Iris pigment epithelial cell (primary cell): ENCODE data around the gene FOXI2.

Experiments
- DNase-seq: peaks from one replicate; pipeline ENCODE4 v3.0.0-alpha.2; 2011; ENCODE audit warnings: low read depth

FOXI2 gene

DNA sequence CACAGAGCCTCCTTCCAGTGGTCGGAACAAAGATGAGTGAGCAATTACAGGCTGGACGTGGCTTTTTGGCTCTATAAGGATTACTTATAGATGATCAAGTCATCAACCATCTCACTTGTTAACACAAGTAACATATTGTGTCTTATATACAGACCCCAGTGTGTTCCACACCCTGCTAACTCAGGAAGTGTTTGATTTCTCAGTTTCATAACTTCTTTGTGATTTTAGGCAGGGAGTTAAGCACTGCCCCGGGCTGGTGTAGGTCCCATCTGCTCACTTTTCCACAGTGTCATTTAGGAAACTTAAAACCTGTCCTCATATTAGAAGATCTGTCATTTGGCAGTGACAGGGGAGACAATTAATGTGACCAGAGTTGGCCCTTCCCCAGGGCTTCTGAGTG, 6.2 kb downstream of the FOXI2 start:
- no peak for DNase-seq

DNA sequence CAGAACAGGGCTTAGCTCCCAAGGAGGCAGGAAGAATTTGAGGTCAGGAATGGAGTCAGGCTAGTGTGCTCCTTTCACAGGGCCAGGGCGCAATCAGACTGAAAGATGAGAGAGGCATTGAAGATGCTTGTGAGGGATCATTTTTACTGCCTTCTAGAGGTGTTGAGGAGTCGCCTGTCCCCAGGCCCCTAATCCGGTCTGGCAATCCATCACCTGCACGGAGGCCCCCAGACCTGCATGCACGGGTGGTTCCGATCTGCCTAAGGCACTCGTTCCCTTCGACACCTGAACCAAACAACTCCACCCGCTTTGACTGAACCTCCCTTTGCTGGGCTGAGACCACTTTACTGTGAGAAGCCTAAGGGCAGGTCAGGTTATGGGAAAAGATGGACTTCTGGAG, 8.0 kb downstream of the FOXI2 start:
- no peak for DNase-seq

DNA sequence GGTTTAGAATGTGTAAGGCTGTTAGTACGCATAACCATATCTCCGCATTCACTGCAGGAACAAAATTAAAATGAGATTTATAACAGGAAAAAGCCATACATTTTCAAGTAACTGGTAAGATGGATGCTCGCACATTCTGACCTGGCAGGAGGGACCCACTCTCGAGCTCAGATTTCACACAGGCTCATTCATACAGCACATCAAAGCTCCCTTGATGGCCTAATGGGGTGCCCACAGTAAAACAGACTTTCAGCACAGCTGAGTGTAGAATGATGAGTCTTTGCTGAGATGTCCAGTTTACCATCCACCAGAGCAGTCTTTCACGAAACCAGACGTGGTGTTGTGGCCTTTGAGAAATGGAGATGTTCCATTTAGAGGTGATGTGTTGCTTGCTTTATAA, 8.9 kb downstream of the FOXI2 start:
- DNase-seq: no peak

DNA sequence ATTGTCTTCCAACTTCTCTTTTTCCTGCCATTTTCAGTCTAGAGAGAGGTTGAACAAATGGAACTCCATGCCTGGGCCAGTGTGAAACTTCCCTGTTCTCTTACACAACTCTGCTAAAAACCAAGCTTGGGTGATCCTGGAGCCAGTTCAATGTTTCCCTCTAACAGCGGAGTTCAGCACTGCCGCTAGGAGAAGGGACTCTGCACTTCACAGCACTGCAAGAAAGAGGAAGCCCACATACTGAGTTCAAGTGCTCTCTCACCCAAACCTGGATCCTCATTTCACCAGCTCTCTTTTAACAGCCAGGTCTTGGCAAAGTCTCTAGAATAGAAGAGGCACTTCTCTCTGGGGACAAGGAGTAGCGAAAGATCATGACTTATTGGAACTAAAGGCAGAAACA, 18.8 kb downstream of the FOXI2 start:
- DNase-seq: no peak

DNA sequence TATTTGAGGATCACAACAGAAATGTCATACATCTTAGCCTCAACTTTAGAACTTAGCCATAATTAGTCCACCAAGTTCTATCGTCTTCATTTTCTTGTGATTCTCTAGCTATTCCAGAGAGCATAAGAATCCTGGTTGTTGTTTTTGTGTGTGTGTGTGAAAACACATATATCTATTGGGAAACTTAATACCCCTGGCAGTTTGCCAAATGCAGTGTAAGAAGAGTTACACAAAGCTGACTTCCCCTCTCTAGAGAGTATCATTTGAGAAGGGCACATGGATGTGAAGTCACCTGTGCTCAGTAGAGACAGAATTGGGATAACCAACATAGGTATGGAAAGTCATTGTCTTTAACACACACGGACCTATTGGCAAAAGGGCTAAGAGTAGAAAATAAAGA, 19.3 kb downstream of the FOXI2 start:
- no peak for DNase-seq

DNA sequence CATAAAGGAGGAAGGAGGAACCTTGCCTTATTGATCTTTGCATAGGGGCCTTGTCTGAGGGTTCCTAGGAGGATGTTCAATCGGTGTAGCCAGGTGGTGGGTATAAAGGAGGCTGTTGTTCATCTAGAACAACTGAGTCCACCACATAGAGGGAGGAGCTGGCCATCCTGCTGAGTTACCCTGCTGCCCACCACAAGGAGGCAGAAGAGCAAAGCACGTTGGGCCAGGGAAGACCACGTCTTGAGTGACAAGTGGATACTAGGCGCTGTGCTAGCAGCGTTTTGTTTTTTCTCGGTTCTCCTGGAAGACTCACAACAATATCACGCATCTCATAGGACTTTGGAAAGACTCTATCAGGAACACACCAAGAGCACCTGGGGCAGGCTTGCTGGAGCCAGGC, 20.0 kb downstream of the FOXI2 start:
- no peak for DNase-seq

DNA sequence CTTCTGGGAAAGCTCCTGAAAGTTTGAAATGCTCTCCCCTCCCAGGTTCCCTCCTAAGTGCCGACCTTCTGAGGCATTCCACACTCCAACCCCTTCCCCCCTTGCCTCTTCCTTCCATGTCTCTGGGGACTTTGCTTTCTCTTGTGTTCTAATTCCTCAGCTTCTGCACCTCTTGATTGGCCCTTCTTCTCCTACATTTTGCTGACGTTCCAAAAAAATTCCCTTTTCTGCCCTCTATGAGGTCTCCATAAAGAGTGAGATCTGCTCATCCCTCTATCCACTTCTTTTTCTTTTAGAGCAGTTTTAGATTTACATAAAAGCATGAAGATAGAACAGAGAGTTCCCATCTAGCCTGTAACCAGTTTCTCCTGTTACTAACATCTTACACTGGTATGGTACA, 22.3 kb downstream of the FOXI2 start:
- DNase-seq: no peak

DNA sequence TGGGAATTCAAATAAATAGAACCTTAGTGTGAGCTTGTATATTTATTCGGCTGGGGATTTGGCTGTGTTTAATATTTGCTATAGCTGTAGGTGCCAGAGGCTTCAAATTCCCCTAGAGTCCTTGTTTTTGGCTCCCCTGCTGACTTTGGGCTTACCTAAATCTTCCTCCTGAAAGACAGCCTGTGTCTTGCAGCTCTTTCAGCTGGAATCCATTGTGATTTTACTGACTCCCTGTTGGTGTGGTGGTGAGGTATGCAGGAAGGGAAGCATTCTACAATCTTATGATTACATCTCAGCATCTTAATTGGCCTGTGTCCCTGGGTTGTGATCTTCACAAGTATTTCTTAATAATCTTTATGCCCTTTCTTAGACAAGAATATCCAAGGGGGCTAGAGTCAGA, 25.9 kb downstream of the FOXI2 start:
- no peak for DNase-seq

DNA sequence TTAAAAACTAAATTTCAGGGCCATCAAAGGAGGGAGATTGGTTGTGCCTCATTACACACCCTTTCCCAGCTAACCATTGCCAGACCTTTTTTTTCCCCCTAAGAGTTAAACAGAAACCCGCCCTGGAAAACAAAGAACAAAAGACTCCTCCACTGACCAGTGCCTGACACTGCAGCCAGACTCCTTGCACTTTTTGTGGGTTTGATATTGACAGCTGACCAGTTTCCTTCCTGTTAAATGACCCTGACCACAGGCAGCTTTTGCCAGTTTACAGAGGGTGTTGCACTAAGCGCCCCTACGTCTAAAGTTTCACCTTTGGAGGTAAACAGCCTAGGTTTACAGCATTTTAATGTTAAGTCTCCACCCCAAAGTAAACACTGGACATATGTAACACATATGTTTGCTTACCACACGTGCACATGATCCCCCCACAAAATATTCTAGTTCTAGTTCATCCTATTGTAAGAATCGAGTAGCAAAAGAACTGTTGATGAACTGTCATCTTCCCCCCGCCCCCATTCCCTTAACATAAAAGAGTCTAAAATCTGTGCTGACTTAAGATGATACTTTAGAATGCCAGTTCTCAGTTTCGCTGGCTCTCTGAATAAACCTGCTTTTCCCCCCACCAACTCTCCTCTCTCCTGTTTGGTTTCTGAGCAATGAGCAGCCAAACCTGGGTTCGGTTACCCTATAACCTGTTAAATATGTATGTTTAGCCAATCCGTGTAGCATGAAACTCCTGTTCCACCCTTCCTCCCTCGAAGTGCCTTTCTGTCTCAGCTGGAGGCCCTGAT, 38.0 kb downstream of the FOXI2 start:
- DNase-seq: no peak

DNA sequence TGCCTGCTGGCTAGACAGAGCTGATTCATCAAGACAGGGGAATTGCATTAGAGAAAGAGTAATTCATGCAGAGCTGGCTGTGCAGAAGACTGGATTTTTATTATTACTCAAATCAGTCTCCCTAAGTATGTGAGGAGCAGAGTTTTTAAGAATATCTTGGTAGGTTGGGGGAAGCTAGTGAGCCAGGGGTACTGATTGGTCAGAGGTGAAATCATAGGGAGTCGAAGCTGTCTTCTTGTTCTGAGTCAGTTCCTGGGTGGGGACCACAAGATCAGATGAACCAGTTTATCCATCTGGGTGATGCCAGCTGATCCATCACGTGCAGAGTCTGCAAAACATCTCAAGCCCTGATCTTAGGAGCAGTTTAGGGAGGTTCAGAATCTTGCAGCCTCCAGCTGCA, 39.8 kb downstream of the FOXI2 start:
- DNase-seq: no peak

DNA sequence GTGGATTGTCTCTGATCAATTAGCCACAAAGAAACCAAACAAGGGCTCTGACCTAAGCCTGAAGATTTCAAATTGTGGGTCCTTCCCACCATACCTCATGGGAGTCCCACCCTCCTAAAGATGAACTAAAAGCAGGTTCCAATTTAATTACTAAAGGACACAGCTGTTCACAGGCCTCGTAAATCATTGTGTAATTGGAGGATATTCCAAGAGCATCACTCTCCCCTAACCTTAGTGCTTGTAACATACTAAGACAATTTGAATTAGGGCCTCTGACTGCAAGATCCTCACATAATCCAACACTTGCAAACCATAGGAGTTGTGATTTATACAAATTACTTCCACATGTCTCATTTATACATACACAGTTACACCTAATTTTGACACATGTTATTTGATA, 44.4 kb downstream of the FOXI2 start:
- DNase-seq: no peak

DNA sequence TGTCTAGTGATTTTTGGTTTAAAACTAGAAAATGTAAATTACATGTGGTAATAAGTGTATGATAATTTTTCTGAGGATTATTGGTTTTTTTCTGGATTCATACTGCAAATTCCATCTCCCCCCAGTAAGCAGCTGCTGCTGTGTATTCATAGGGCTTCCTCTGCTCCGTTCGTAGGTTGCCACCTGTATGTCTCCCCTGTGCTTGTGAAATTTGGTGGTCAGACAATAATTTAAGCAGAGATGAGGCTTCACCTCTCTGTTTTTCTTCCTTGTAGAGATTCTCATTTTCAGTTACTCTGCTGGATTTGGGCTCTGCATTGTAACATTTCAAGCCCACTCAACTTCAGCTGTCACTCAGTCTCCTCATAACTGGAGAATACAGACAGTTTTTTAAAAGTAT, 50.9 kb downstream of the FOXI2 start:
- no peak for DNase-seq

DNA sequence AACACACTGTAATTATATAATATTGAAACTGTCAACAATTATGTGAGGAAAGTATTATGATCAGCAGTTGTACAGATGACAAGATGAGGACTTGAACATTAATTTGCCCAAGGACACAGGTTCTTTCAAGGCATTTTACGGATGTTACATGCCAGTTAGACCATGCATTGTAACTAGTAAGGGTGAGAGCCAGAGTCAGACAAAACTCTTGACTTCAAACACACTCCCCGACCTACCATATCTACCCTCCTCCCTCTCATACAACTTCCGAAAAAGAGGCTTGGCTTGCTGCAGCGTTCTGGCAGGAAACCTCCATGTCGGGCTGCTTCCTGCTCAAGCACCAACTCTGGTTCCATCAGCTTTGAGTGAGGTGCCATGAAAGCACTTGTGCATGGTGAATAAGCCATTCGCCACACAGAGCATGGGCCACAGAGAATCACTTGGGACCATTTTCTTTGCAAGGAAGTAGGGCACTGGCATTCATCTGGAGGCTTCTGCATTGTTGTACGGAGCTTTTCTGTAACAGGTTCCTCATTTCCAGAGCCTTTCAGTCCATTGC, 53.2 kb downstream of the FOXI2 start:
- DNase-seq: no peak
